HG03064 (cell line): Measurements from ENCODE around the gene PPP6R1.
A peak's percentile ranks its signal among the peaks of the same experiment; 100 is the strongest.

Source experiments
- ATAC-seq: cut with Tn5 transposase; IDR thresholded peaks from one replicate; pipeline ENCODE4 v1.9.1; 2021; ENCODE audit warnings: low read depth; ENCODE audit not compliant: unreplicated experiment

The PPP6R1 gene

DNA sequence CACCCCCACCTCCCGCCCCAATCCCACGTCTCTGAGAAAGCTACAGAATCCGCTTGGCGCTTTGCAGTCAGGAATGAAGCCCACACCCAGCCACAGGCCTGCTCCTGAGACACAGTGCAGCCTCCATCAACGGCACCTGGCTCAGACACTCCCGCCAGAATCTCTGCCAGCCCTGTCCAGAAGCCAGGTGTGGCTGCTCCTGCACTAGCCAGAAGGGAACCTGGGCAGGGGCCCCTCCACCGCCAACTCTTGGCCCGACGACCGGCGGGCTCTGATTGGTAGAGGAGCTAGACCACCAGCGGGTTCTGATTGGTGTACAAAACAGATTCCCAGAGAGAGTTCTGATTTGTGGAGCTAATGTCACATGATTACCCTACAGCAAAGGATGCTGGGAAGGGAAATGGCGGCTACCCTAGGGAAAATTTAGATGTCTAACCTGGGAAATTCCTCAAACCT is 2.9 kb upstream of the PPP6R1 start:
- ATAC-seq = no peak

DNA sequence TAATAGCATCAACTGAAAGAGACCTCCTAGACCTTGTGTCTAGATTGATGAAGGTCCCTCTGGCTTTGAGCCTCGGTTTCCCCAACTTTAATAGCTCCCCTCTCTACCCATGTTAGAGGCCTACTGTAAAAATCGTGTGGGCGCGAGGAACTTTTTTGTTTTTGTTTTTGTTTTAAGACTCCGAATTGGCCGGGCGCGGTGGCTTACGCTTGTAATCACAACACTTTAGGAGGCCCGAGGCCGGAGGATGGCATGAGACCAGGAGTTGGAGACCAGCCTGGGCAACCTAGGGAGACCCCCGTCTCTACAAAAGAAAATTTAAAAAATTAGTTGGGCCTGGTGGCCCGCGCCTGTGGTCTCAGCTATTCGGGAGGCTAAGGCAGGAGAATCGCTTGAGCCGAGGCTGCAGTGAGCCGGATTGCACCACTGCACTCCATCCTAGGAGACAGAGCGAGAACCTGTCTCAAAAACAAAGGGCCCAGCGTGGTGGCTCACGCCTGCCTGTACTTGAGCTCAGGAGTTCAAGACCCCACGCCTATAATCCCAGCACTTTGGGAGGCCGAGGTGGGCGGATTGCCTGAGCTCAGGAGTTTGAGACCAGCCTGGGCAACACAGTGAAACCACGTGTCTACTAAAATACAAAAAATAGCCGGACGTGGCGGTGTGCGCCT is 858 bp upstream of the PPP6R1 start:
- ATAC-seq = no peak

DNA sequence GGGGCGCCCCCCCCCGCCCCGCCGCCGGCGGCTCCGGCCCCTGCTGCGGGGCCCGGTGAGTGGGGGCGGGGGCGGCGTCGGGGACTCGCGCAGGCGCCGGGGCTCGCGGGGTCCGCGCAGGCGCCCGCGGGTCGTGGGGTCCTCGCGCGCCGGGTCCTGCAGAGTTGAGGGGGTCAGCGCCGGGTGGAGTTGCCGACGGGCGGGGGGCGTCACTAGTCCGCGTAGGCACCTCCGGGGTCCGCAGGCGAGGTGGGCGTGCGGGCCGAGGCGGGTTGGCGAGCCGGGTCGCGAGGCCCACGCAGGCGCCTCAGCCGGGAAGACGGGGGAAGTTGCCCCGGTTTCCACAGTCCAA is 365 bp downstream of the PPP6R1 start:
- ATAC-seq = peak; percentile 13

DNA sequence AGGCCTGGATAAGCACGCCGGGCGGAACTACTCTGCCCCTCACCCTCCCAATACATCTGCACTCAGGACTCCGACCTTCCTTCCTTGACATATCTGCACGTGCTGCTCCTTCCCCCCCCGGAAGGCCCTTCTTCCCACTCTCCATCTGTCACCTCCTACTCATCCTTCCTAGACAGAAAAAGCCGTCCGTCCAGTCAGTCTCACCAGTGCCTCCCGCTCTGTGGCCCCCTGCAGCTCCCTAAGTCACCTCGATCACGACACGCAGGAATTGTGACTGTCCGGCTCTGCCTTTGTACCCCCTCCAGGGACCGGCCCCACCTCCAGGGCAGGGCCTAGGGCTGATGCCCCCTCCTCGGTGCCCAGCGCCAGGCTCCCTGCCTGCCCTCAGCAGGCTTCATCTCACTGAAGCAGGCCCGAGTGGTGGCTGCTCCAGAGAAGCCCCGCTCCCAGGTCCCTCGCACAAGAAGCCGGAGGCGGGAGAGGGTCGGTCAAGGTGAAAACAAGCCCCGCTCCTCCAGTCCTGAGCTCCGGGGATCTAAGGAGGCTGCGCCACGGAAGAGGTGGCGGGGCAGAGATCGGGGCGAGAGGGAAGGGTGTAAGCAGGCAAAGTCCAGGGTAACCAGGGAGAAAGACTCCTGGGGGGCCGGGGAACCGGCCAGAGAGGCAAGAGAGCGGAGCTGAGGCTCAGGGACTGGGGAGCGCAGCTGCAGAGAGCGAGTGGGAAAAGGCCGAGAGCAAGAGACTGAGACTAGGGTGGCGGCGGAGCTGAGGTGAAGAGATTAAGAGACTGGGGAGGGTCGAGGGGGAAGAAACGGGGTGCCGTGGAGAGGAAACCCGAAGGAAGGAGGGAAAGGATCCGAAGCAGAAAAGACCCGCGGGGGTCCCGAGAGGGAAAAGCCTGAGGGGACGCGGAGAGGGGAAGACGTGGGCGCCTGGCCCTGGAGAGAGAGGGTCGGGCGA is 1.1 kb downstream of the PPP6R1 start:
- ATAC-seq = no peak

DNA sequence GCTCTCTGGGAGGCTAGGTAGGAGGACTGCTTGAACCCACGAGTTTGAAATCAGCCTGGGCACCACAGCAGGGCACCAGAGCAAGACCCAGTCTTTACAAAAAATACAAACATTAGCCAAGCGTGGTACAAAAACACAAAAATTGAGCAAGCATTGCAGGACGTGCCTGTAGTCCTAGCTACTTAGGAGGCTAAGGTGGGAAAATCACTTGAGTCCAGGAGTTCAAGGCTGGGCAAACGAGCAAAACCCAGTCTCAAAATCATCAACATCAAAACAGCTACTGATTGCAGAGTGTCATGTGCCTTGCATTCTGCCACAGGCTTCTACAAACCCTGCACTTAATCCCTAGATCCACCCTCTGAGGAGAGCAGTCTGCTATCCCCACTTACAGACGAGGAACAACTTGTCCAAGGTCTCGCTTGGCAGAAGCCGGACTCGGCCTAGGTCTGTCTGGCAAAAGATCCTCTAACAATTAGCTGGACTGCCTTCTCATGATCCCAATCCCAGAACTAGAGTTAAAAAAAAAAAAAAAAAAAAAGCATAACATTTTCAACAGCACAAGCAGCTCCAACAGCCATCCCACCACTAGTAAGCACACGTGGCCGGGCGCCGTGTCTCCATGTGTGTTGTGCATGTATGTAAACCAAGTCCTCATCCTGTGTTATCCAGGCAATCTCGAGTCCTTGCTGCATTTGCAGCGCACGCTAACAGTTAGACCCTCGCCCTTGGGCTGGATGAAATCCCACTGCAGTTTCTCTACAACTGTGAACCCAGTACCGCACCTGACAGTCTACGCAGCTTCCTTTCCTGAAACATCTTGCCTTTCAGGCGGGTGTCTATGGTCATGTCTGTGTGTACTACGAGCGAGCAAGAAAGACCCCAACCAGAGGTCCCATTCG is 2.0 kb downstream of the PPP6R1 start:
- no peak for ATAC-seq

DNA sequence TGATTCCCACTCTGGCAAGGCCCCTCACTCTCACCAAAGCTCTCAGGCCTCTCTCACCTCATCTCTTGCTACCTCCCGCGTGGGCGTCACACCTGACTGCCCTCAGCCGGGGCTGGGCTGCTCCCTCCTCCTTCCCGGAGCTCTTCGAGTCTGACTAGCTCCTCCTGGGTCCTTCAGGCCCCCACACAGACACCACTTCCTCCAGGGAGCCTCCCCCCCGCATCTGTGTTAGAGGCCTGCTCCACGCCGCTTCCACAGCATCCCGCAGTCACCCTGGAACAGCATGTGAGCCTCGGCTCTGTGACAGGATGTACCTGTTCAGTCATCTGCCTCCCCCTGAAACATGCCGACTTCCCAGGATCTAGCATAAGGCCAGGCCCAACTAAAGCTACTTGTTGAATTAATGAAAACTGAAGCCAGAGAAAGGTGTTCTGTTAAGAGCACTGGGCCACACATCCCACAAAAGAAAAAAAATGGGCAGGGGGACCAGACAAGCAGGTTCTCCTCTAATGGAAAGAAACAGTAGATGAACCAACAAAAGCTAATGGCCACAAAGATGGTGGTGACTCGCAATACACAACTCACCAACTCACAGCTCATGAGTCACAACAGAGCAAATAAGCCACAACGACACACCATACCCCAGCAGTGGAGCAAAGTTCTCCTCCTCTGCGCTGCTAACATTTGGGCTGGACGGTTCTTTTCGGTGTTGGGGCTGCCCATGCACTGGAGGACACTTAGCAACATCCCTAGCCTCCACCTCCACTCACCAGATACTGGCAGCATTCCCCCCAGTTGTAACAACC is 3.0 kb downstream of the PPP6R1 start:
- ATAC-seq = no peak

DNA sequence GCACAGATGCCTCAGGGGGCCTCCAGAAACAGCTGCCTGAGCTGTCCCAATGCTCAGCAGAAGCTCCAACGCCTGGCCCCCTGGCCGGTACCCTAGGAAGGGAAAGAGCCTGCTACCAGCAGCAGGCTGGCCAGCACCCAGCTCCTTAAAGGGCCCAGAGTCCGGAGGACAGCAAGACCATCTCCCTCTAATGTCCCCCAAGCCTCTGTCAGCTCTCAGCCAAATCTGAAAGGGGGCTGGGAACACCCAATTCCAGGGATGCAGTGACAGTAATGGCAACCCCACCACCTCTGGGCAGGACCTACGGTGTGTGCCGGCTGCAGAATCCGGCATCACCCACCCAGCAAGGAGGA is 4.2 kb downstream of the PPP6R1 start:
- ATAC-seq = no peak

DNA sequence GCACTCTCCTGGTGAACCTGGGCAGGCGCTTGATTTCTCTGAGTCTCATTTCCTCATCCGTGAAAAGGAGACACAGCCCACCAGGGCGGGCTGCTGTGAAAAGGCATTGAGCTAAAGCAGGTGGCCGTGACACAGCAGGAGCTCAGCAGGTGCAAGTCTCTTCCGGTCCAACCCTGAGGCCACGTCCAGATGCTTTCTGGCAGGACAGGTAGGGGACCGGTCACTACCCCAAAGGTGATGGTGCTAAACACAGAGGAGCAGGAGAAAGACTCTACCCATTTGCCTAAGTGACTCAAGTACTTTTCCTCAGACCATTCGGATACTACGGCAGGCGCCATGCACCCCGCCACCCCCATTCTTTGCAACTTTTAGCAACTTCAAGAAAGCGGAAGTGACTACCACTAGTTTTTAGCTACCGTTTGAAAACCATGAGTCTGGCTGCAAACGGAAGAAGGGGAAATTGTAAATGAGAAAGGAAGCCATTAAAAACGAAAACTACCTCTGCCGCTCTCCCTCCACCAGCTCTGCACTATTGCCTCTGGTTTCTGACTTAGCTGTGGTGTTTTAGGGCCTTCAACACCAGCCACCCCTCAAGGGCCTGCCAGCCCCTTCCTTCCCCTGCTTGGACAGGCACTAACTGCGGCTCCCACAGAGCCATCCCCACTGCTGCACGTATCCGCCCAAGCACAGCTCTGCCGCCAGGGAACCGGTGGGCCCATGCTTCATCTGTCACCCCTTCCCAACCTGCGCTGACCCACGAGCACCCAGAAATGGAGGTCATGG is 4.8 kb downstream of the PPP6R1 start:
- no peak for ATAC-seq

DNA sequence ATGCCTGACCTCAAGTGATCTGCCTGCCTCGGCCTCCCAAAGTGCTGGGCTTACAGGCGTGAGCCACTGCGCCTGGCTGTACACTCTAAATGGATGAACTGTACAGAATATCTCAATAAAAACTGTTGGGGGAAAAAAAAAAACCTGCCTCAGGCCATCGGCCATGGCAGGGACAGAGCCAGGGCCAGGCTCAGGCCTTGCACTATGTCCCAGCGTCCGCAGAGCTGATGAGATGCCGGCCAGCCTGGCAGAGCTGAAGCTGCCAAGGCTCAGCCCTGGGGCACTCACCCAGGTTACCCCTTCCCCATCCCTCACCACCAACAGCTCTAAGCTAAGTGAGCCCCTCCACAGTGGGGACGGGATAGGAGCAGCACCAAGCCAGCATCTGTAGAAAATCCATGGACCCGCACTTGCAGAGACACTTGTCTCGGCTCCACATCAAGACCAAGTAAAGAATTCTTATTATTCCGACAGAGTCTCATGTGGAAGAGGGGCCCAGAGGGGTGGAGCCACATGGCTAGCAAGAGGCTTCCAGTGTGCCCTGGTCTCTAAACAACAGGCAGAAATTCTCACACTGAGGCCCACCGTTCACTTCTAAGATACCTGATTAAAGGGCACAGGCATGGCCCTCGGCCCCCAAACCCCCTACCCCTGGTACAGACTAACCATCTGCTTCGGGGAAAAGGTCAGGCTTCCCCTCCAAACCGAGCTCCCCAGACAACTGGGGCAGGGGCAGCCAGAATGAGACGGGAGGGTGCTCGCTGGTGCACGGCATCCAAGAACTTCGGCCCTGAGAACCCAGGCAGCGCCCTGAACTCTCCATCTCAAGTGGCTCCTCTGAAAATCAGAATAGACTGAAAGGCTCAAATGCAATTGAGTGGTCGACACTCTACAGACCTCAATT is 5.8 kb downstream of the PPP6R1 start:
- ATAC-seq = no peak

DNA sequence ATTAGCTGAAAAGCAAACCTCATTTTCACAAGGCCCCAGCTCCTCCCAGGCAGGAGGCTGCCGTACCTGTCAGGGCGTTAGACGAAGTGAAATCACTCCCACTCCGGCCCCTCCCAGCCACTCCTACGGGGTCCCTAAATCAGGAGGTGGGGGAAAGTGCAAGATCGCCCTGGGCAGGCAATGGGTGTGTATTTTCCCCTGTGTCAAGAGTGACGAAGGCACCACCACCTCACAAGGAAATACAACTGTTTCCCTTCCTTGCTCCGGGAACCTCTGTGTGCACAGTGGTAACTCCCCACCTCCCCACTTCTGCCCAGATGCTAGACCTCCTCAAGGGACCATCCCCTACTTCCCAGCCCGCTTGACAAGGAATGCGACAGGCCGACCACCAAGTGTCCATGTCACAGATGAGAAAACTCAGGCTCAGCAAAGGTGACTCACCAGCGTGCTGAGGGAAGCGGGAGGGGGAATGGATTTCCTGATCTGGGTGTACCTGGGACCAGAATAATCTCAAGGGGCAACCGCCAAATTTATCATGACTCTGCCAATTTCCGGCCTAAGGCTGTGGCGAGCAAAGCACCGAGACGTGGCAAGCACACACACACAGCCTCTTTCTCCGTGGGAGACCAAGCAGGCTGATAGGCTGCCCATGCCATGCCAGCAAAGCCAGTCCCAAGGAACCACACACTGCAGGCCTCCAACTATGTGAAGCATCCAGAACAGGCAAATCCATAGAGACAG is 7.3 kb downstream of the PPP6R1 start:
- no peak for ATAC-seq

DNA sequence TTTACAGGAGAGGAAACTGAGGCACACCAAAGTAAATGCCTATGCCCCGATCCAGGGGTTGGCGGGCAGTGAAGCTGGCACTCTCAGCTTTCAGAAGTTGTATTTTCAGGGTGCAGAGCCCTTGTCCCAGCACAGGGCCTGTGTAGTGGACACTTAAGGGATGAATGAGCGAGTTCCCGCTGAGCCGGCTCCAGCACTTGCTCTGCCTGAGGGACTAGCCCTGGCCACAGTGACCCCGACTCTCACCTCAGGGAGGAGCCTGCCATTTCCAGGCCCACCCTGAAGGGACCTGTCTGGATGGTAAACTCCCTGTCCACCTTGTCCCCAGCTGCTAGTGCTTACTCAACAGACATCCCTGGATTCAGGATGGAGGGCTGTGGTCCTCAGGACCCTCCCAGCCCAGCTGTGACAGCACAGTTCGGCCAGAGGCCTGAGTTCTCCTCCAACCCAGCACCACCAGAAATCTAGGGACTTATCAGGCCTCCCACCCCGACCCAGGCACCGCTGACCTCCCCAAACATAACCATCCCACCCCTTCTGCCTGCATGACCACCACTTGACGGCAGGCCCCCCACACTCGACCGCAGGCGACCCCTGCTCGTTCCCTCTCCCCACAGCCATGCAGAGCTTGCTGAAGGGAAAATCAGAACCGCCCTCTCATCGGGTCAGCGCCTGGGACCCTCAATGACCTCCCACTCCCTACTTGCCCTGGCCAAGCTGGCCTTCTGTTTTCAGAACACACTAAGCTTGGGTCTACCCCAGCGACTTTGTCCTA is 8.4 kb downstream of the PPP6R1 start:
- ATAC-seq = no peak

DNA sequence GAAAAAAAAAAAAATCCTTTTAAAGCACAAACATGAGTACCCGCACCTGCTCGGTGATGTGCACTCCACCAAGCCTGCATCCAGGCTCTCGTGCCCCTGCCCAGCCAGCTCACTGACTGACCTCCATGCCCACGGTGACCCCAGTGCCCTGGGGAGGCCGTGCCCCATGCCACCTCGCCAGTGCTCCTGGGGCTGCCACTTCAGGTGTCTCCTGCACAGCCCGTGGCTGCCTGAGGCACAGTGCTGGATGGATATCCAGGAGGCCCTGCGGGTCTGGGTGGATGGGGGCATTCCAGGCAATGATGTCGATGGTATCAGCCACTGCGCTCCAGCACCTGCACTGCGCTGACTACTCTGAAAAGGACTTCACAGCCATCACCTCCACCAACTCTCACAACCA is 9.0 kb downstream of the PPP6R1 start:
- no peak for ATAC-seq

DNA sequence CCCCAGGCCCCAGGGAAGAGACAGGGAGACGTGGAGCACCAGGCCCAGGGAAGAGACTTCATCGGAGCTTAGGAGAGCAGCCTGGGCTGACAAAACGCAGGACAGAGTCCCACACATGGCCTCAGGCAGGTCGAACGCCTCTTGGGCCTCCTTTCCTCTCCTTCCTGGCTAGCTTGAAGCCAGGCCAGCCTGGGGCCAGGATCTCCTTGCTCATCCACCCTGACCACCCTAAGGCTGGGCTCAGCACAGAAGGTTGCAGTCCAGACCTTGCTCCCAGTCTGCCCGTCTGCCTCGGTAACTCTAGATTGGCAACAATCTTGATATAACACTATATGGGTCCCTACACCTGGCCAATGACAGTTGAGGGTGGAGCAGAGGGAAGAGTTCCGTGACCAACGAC is 10.1 kb downstream of the PPP6R1 start:
- ATAC-seq = no peak

DNA sequence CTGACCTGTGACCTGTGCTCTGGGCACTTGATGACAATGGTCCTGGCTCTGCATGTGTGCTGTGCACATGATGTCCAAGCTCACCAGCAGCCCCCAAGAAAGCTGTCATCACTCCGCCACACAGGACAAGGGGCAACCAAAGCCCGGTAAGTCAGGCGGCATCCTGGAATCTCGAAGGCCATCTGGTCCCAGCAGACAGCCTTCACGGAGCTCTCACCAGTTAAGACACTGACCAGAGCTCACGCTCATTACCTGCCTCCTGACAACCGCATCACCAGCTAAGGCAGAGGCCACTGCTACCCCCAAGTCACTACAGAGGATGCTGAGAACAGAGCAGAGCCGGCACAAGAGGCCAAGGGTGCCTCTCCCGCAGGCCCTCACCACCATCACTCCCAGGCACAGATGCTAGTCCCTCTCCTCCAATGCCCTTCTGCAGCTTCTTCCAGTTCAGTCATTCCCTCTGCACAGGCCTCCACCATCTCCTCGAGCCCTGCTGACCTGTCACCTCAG is 10.6 kb downstream of the PPP6R1 start:
- ATAC-seq = no peak

DNA sequence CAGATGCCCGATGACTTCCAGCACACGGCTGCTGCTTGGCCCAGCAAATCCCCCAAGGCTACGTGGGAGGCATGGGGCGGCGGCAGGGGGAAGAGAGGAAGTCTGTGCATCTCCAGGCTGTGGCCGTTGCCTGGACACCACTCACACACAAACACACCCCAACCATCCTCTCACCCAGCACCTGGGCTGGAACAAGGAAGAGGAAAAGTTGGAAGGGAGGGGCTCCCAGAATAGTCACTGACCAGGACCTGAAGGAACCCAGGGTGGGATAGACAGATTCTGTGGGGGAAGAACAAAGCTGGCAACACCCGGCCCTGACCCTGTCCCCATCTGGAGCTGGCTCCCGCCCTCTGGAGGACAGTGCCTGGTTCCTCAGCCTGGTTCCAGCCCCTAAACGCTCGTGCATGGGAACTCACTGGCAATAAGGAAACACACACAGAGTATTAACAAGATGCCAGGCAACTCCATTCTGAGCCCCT is 11.2 kb downstream of the PPP6R1 start:
- no peak for ATAC-seq
